GM23338 (cell line): Measurements from ENCODE around the gene TXNRD3.

ENCODE experiments used
- CTCF ChIP-seq, 2 experiments: fragments of 200-600 bp in 1 of 2; sonication (generic) in 1 of 2; conservative IDR thresholded peaks; 2 replicates each; pipeline versions ENCODE4 v1.5.1 to v1.6.1; 2016 to 2017; ENCODE audit warnings: antibody characterized with exemption in 2 of 2, low read depth in 2 of 2, mild to moderate bottlenecking in 2 of 2, moderate library complexity in 1 of 2
- REST ChIP-seq: IDR thresholded peaks from one replicate; pipeline ENCODE4 v1.6.1; 2018; ENCODE audit warnings: antibody characterized with exemption; ENCODE audit not compliant: unreplicated experiment

- TF ChIP-seq CTCF (conservative IDR thresholded peaks at IDR 0.05; ENCODE audit: low read depth in 2 of 2), result no peak
- no peak for TF ChIP-seq REST
Measured at GRCh38 chr3:126666658-126667528, 12.0 kb upstream of the TXNRD3 start.
